DOHH2 (cell line): ENCODE data around the gene BTRC.

ENCODE experiments used
- EZH2phosphoT487 ChIP-seq: fragments of 200-600 bp; sonication (generic); IDR thresholded peaks from 2 replicates; pipeline ENCODE4 v1.6.1; 2017; ENCODE audit warnings: borderline replicate concordance, mild to moderate bottlenecking, antibody characterized with exemption, low read length, moderate library complexity, mixed read lengths
- TF ChIP-seq, protein P1 (sequence below): fragments of 200-600 bp; sonication (generic); IDR thresholded peaks from one replicate; pipeline ENCODE4 v1.5.1; 2014; ENCODE audit warnings: antibody characterized with exemption, mild to moderate bottlenecking, low read depth, low read length; ENCODE audit not compliant: poor library complexity, severe bottlenecking

- TF ChIP-seq, protein P1, sequence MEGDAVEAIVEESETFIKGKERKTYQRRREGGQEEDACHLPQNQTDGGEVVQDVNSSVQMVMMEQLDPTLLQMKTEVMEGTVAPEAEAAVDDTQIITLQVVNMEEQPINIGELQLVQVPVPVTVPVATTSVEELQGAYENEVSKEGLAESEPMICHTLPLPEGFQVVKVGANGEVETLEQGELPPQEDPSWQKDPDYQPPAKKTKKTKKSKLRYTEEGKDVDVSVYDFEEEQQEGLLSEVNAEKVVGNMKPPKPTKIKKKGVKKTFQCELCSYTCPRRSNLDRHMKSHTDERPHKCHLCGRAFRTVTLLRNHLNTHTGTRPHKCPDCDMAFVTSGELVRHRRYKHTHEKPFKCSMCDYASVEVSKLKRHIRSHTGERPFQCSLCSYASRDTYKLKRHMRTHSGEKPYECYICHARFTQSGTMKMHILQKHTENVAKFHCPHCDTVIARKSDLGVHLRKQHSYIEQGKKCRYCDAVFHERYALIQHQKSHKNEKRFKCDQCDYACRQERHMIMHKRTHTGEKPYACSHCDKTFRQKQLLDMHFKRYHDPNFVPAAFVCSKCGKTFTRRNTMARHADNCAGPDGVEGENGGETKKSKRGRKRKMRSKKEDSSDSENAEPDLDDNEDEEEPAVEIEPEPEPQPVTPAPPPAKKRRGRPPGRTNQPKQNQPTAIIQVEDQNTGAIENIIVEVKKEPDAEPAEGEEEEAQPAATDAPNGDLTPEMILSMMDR: no peak
- TF ChIP-seq EZH2phosphoT487: no peak
Observed at GRCh38 chr10:101450277-101451080, 96.5 kb downstream of the BTRC start.
